Gastrocnemius medialis (tissue), 4 donors: ENCODE results near the gene SLC25A47. TPM values are rescaled to one million over a fixed set of nuclear protein-coding genes. Genes with fewer than 3 reads are reported as not detected.
A peak's percentile ranks its signal among the peaks of the same experiment; 100 is the strongest.

Experiments used
- ATAC-seq, 2 donors: fragments of 150-250 bp; one replicate each; pipeline ENCODE4 v1.9.1; 2016
- DNase-seq, 2 donors: peaks; one replicate each; pipeline ENCODE4 v3.0.0-alpha.2; 2019
- H3K27ac ChIP-seq, 4 donors: fragments of 200-600 bp; sonication (generic); 1 replicate in 1 of 4; 2 replicates in 3 of 4; pipeline ENCODE4 v1.5.1; 2016 to 2018; ENCODE audit warnings: mild to moderate bottlenecking in 2 of 4, moderate library complexity in 1 of 4
- H3K27me3 ChIP-seq, 3 donors: fragments of 200-600 bp; sonication (generic) in 2 of 3; 1 replicate in 1 of 3; 2 replicates in 2 of 3; pipeline versions ENCODE4 v1.5.1 to v1.6.0; 2016 to 2019; ENCODE audit warnings: mild to moderate bottlenecking in 1 of 3, moderate library complexity in 1 of 3
- H3K36me3 ChIP-seq, 2 donors: fragments of 200-600 bp; sonication (generic) in 1 of 2; one replicate each; pipeline ENCODE4 v1.5.1; 2017 to 2018
- H3K4me1 ChIP-seq, 2 donors: fragments of 200-600 bp; sonication (generic) in 1 of 2; one replicate each; pipeline ENCODE4 v1.5.1; 2016 to 2017; ENCODE audit warnings: mild to moderate bottlenecking in 2 of 2
- H3K4me3 ChIP-seq, 4 donors: fragments of 200-600 bp; sonication (generic) in 3 of 4; 1 replicate in 1 of 4; 2 replicates in 3 of 4; pipeline ENCODE4 v1.5.1; 2016 to 2019; ENCODE audit warnings: mild to moderate bottlenecking in 2 of 4
- H3K9me3 ChIP-seq, 3 donors: fragments of 200-600 bp; sonication (generic) in 2 of 3; 1 replicate in 1 of 3; 2 replicates in 2 of 3; pipeline ENCODE4 v1.5.1; 2016 to 2019
- POLR2A ChIP-seq, 2 donors: fragments of 450-650 bp; IDR thresholded peaks; one replicate each; pipeline ENCODE4 v1.6.1; 2017; ENCODE audit warnings: antibody characterized with exemption in 2 of 2, mild to moderate bottlenecking in 2 of 2, moderate library complexity in 2 of 2
- in situ Hi-C, 4 donors: fragments of 200-750 bp; cut with MboI; loops; one replicate each; pipeline versions ENCODE4 v1.15.0 to v1.8.0; 2017; ENCODE audit warnings: low sequenced_read_pairs in 4 of 4
- intact Hi-C: fragments of 100-400 bp; cut with DNase I; formaldehyde crosslinking; loops from one replicate; pipeline ENCODE4 v1.15.1; 2023; ENCODE audit warnings: low total_unique reads
- total RNA-seq, 4 donors: library from RNA; depleted of rRNA; stranded (reverse); fragments of >200 nt; gene quantifications; one replicate each; pipeline versions ENCODE4 v1.1.0 to v1.2.3, GENCODE V29; 2016
- TF ChIP-seq, protein P1 (sequence below), 5 experiments: fragments of 450-650 bp in 3 of 5; fragments of 200-600 bp in 2 of 5; sonication (generic) in 2 of 5; IDR thresholded peaks in 4 of 5; conservative IDR thresholded peaks in 1 of 5; 1 replicate in 4 of 5; 2 replicates in 1 of 5; pipeline ENCODE4 v1.5.1; 2016 to 2019; ENCODE audit warnings: antibody characterized with exemption in 5 of 5, mild to moderate bottlenecking in 3 of 5, moderate library complexity in 3 of 5

The SLC25A47 gene
- total RNA-seq, 4 donors from 2014 or later = 0.46 to 1.3 TPM; not detected in 2

DNA sequence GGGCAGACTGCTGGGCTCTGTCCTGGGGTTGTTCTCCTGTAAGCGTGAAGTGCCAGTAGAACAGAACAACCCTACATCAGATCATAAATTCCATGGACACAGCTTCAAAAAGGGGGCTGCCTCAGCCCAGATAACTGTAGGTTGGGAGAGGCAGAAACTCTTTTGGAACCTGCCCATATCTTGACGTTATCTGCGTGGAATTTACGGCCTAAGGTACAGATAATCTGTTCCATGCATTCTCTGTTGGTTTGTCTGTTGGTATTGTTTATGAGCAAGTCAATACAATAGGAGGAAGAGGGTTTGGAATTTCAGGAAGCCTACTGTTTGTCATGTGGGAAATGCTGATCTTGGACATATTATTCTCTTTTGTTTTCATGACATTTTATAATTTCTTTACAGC lies 36.7 kb downstream of the SLC25A47 start:
- ATAC-seq = peak in 1 of 2 donors; percentile 60
- no peak for DNase-seq
- H3K36me3 ChIP-seq = peaks cover 0 to 71% of the 10 kb centered on the region in 2 donors
- in situ Hi-C loops (no loop called here), intact Hi-C loops (no loop called here)
- TF ChIP-seq POLR2A (IDR thresholded peaks at IDR 0.05) = no peak
- TF ChIP-seq, protein P1, sequence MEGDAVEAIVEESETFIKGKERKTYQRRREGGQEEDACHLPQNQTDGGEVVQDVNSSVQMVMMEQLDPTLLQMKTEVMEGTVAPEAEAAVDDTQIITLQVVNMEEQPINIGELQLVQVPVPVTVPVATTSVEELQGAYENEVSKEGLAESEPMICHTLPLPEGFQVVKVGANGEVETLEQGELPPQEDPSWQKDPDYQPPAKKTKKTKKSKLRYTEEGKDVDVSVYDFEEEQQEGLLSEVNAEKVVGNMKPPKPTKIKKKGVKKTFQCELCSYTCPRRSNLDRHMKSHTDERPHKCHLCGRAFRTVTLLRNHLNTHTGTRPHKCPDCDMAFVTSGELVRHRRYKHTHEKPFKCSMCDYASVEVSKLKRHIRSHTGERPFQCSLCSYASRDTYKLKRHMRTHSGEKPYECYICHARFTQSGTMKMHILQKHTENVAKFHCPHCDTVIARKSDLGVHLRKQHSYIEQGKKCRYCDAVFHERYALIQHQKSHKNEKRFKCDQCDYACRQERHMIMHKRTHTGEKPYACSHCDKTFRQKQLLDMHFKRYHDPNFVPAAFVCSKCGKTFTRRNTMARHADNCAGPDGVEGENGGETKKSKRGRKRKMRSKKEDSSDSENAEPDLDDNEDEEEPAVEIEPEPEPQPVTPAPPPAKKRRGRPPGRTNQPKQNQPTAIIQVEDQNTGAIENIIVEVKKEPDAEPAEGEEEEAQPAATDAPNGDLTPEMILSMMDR (IDR thresholded peaks at IDR 0.05 in 4 of 5, conservative IDR thresholded peaks at IDR 0.05 in 1 of 5) = no peak
- no peaks in the 10 kb centered on the region for H3K9me3 ChIP-seq
- no peaks in the 10 kb centered on the region for H3K27me3 ChIP-seq
- H3K4me1 ChIP-seq = peaks cover 0 to 6% of the 10 kb centered on the region in 2 donors
- no peak overlapping the region for H3K4me3 ChIP-seq
- peak overlapping the region; percentile 42 to 60 (median 52) for H3K27ac ChIP-seq

DNA sequence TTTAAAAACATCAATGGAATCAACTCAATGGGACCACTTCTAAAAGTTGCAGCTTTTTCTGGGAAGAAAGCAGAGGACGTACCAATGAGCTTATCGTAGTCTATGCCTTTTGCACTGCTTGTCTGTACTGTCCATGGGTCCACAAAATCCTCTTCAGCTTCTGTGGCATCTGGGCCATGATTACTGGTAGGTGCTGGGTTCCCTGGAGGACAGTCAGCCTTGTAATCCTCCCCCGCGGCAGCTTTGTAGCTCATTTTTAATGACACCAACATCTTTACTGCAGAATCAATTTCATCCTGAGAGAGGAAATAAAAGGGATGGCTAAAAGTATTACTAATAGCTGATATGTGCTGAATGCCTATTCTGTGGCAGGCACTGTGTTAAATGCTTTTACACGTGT lies 38.5 kb downstream of the SLC25A47 start:
- H3K27ac ChIP-seq = peak overlapping the region in 2 of 4 donors; percentile 39 to 58
- no peak for DNase-seq
- H3K4me1 ChIP-seq = peaks cover 0 to 6% of the 10 kb centered on the region in 2 donors
- no peaks in the 10 kb centered on the region for H3K27me3 ChIP-seq
- no peak overlapping the region for H3K4me3 ChIP-seq
- no peak for TF ChIP-seq POLR2A (IDR thresholded peaks at IDR 0.05)
- TF ChIP-seq, protein P1 (IDR thresholded peaks at IDR 0.05 in 4 of 5, conservative IDR thresholded peaks at IDR 0.05 in 1 of 5) = no peak
- in situ Hi-C loops = no loop called here
- no peaks in the 10 kb centered on the region for H3K9me3 ChIP-seq
- H3K36me3 ChIP-seq = peaks cover 0 to 68% of the 10 kb centered on the region in 2 donors
- ATAC-seq = no peak
- intact Hi-C loops = no loop called here

DNA sequence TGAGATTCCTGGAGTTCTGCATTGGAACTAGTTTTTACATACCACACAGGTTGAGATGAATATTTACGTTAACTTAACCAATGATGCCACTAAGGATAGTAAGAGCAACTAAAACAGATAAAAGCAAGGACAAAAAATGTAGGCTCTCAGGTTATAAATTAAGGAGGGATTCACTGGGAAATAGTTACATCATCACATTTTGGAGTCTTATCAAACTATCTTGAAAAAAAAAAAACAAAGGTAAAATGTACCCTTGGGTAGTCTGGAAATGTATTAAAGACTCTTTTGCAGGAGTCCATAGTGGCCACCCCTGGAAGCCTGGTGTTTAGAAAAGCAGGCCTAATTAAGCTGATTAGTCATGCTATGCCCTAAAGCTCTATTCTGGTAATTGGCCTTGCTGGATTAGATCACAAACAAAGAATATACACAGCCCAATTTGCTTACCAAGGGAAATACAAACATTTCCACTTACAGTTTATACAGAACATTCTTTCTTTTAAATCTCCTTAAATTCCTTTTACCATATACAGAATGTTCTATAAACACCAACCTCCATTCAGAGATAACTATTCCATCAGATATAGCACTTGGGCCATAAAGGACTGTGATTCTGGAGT lies 39.3 kb downstream of the SLC25A47 start:
- Histone ChIP-seq H3K27ac (peak overlapping the region in 2 of 4 donors; percentile 39 to 58), H3K36me3 (peaks cover 0 to 68% of the 10 kb centered on the region in 2 donors), H3K4me3 (no peak overlapping the region), H3K9me3 (no peaks in the 10 kb centered on the region), H3K27me3 (no peaks in the 10 kb centered on the region), H3K4me1 (peaks cover 0 to 6% of the 10 kb centered on the region in 2 donors)
- no peak for DNase-seq
- intact Hi-C loops (no loop called here), in situ Hi-C loops (no loop called here)
- TF ChIP-seq, protein P1 (IDR thresholded peaks at IDR 0.05 in 4 of 5, conservative IDR thresholded peaks at IDR 0.05 in 1 of 5) = no peak
- no peak for TF ChIP-seq POLR2A (IDR thresholded peaks at IDR 0.05)
- ATAC-seq = no peak

DNA sequence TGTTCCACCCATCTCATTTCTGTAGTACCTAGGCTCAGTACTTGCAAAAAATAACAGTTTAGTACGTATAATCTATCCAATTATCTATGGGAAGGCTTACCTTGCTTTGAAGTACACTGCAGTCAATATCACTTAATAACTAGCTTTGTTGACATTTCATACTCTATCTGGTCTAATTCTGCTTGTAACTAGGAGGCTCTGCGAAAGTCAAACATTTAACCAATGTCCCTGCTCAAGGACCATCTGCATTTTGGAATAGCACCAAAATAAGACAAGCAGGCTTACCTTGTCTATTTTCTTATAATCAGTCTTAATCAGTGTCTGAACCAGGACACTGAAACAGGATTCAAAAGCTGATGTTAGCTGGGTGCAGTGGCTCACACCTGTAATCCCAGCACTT lies 39.9 kb downstream of the SLC25A47 start:
- H3K36me3 ChIP-seq = peaks cover 0 to 68% of the 10 kb centered on the region in 2 donors
- intact Hi-C loops = no loop called here
- no peak overlapping the region for H3K4me3 ChIP-seq
- H3K27ac ChIP-seq = peak overlapping the region in 2 of 4 donors; percentile 39 to 58
- DNase-seq (no peak), ATAC-seq (no peak)
- H3K4me1 ChIP-seq = peaks cover 0 to 6% of the 10 kb centered on the region in 2 donors
- H3K27me3 ChIP-seq = no peaks in the 10 kb centered on the region
- TF ChIP-seq POLR2A (IDR thresholded peaks at IDR 0.05) = no peak
- TF ChIP-seq, protein P1 (IDR thresholded peaks at IDR 0.05 in 4 of 5, conservative IDR thresholded peaks at IDR 0.05 in 1 of 5) = no peak
- in situ Hi-C loops = no loop called here
- no peaks in the 10 kb centered on the region for H3K9me3 ChIP-seq
